Measurements from ENCODE around the gene AHCY. TPM values are rescaled to one million over a fixed set of nuclear protein-coding genes. Genes with fewer than 3 reads are reported as not detected.
"Not testable (repeated sequence)": the region's sequence is repeated elsewhere in the genome, so short reads cannot be mapped to it uniquely, and the experiment has no call there.

The AHCY gene
- 103 TPM for total RNA-seq

- peak; percentile 96 for DNase-seq (ENCODE audit: low spot score)
These were observed at the start of gene AHCY for GRCh38 chr20:34302723-34303533. AHCY (minus strand) TSS chr20:34303355; CDS start chr20:34303270, 85 bp downstream.

GRCh38 chr20:34350095-34350494, 46.9 kb upstream of the AHCY start:
- DNase-seq (ENCODE audit: low spot score): no peak

DNA sequence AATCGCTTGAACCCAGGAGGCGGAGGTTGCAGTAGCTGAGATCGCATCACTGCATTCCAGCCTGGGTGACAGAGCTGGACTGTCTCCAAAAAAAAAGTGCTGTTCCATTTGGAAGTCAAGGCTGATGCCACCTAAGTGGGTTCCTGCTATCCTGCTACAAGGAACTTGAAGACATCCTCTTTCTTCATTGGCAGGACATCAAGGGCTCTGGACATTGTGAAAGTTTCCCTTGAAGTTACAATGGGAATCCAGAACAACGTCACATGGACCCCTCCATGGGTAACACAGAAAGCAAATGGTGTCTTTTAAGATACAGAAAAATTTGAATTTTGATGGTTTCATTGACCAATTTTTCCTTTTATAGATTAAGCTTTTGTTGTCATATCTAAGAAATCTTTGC, 44.4 kb upstream of the AHCY start:
- DNase-seq (ENCODE audit: low spot score): no peak

DNA sequence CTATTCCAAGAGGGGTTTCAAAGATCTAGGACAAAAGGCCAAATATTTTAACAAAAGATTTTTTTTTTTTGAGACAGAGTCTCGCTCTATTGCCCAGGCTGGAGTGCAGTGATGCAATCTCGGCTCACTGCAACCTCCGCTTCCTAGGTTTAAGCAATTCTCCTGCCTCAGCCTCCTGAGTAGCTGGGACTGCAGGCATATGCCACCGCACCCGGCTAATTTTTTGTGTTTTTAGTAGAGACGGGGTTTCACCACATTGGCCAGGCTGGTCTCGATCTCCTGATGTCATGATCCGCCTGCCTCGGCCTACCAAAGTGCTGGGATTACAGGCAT, 43.3 kb upstream of the AHCY start:
- DNase-seq (ENCODE audit: low spot score): not testable (repeated sequence)

DNA sequence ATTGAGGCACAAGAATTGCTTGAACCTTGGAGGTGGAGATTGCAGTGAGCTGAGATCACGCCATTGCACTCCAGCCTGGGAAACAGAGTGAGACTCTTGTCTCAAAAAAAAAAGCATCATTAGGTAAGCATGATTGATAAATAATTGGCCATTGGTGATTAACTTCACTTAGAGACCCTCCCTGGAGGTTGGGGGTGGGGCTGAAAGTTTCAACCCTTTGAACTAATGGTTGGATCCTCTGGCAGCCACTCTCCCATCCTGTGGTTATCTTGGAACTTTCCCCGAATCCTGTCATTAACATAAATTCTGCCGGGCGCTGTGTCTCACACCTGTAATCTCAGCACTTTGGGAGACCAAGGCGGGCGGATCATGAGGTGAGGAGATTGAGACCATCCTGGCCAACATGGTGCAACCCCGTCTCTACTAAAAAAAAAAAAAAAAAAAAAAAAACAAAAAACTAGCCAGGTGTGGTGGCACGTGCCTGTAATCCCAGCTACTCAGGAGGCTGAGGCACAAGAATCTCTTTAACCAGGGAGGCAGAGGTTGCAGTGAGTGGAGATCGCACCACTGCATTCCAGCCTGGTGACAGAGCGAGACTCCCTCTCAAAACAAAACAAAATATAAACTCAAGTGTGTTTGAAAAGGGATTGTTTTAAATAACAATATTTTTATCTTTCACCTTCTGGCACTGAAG, 42.8 kb upstream of the AHCY start:
- not testable (repeated sequence) for DNase-seq (ENCODE audit: low spot score)

DNA sequence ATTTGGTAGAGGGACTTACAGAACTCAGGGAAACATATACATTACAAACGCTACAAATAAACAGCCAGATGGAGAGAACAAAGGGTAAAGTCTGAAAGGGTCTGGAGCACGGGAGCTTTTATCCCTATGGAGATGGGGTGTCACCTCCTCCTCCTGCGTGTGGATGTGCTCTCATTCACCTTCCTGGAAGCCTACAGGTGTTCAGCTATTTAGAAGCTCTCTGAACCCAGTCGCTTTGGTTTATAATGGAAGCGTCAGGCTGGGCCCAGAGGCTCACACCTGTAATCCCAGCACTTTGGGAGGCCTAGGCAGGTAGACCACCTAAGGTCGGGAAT, 42.2 kb upstream of the AHCY start:
- DNase-seq (ENCODE audit: low spot score): no peak

DNA sequence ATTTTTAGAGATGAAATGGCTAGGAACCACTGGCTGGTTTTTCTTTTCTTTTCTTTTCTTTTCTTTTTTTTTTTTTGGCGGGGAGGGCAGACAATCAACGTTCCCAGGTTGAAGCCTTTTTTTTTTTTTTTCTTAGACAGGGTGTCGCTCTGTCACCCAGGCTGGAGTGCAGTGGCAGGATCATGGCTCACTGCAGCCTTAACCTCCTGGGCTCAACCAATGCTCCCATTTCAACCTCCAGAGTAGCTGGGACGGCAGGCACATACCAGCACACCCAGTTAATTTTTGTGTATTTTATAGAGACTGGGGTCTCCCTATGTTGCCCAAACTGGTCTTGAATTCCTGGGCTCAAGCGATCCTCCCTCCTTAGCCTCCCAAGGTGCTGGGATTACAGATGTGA, 41.1 kb upstream of the AHCY start:
- no peak for DNase-seq (ENCODE audit: low spot score)

- DNase-seq (ENCODE audit: low spot score): no peak
These were observed 40.5 kb upstream of the AHCY start for GRCh38 chr20:34343458-34344211.

DNA sequence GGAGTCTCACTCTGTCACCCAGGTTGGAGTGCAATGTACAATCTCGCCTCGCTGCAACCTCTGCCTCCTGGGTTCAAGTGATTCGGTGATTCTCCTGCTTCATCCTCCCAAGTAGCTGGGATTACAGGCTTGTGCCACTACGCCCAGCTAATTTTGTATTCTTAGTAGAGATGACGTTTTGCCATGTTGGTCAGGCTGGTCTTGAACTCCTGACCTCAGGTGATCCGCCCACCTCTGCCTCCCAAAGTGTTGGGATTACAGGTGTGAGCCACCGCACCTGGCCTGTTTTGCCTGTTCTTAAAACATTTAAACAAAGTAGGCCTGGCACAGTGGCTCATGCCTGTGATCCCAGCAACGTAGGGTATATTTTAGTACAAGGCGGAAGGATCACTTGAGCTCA, 38.0 kb upstream of the AHCY start:
- DNase-seq (ENCODE audit: low spot score): not testable (repeated sequence)

- not testable (repeated sequence) for DNase-seq (ENCODE audit: low spot score)
These were observed 37.6 kb upstream of the AHCY start for GRCh38 chr20:34340726-34341125.

GRCh38 chr20:34337982-34338726, 35.0 kb upstream of the AHCY start:
- DNase-seq (ENCODE audit: low spot score): no peak

DNA sequence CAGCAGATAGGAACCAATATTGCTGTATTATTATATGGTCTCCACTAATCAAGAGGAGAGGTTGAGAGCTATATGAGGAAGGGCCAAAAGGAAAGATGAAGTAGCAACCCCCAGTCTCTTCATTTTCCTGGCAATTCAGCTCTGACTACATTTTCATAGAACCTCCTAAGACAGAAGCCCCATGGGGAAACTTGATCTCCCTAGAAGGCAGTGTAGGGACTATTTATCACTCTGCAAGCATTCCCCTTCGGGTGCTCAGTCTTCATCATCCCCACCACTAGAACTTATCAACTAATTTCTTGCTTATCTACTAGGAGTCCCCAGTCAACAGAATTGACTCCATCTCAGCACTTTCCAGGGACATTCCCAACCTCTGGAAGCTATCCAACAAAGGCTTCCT, 34.4 kb upstream of the AHCY start:
- DNase-seq (ENCODE audit: low spot score): no peak

DNA sequence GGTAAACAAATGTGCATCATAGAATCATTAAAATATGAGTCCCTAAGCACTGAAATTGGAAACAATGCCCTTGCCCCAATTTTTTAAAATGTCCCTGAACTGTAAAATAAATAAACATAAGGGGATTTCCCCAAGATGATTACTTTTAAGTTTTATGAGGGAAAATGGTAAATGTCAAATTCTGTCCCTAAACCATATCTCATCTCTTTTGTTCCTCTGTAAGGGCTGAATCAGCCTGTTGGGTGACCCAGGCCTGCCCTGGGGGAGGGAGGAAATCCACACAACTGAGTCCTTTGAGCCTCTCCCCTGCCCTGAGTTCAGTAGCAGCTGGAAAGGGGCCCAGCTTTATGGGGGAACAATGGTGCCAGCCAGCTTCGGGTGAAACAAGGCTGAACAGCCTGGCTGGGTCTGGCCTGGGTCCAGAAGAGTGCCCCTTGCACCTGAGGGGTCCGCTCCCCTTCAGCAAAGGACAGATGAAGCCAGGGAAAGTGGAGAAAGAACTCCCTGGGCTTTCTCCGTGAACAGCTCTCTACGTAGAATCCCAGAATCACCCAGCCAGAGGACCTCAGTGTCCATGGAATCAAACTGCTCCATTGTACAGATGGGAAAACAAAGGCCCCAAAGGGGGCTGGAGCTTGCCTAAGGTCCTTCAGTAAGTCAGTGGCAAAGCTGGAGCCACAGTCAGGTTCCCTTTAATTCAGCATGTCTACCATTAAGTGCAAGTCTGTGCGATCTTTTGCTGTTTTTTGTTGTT, 31.7 kb upstream of the AHCY start:
- no peak for DNase-seq (ENCODE audit: low spot score)

GRCh38 chr20:34333786-34334185, 30.6 kb upstream of the AHCY start:
- no peak for DNase-seq (ENCODE audit: low spot score)

DNA sequence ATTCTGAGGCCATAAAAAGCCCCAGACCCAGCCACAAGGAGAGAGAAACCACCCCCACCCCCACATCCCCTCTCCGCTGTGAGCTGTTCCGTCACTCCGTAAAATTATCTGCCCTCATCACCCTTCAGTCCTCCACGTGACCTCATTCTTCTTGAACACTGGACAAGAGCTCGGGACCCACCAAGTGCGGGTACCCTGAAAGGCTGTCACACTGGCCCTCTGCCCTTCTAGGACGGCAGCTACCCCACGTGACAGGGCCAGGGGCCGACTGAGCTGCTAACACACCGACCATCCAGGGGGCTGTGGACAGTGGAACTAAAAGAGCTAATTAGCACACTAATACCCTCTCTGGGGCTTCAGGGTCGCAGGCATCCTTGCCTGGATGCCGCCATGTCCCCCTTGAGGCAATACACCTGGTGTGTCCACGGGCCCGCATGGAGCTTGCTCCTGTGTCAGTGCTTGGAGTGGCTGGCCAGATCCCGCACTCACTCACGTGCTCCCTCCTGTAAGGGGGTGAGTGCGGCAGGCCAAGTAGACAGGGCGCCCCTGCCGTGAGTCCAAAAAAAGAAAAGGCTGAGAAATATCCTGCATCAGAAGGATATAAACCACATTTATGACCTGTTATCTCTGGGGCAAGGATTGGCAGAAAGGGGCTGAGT, 29.2 kb upstream of the AHCY start:
- DNase-seq (ENCODE audit: low spot score): no peak

GRCh38 chr20:34331838-34332237, 28.7 kb upstream of the AHCY start:
- DNase-seq (ENCODE audit: low spot score): no peak

DNA sequence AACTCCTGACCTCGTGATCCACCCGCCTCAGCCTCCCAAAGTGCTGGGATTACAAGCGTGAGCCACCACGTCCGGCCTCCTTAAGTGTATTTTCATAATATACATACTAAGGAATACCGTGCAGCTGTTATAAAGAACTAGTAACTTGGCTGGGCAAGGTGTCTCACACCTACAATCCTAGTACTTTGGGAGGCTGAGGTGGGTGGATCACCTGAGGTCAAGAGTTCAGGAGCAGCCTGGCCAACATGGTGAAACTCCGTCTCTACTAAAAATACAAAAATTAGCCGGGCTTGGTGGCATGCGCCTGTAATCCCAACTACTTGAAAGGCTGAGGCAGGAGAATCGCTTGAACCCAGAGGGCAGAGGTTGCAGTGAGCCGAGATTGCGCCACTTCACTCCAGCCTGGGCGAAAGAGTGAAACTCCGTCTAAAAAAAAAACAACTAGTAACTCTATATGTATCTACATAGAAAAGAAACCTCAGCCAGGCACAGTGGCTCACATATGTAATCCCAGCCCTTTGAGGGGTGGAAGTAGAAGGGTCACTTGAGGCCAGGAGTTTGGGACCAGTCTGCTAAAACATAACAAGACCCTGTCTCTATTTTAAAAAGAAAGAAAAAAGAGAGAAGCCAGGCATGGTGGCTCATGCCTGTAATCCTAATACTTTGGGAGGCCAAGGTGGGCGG, 27.8 kb upstream of the AHCY start:
- DNase-seq (ENCODE audit: low spot score): not testable (repeated sequence)

- no peak for DNase-seq (ENCODE audit: low spot score)
These were observed 25.9 kb upstream of the AHCY start for GRCh38 chr20:34328928-34329677.

DNA sequence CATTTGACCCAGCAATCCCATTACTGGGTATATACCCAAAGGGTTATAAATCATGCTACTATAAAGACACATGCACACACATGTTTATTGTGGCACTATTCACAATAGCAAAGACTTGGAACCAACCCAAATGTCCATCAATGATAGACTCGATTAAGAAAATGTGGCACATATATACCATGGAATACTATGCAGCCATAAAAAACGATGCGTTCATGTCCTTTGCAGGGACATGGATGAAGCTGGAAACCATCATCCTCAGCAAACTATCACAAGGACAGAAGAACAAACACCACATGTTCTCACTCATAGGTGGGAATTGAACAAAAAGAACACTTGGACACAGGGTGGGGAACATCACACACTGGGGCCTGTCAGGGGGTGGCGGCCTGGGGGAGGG, 25.1 kb upstream of the AHCY start:
- DNase-seq (ENCODE audit: low spot score): not testable (repeated sequence)

All from ureter (tissue), 1 donor.